Measurements from ENCODE around the gene CRKL. TPM values are rescaled to one million over a fixed set of nuclear protein-coding genes. Genes with fewer than 3 reads are reported as not detected.

Gene CRKL
- total RNA-seq, 1 experiment from 2014 or later: 87.7 TPM

- H3K9ac ChIP-seq (ENCODE audit: low read length): no peak overlapping the region
- intact Hi-C loops (cut with micrococcal nuclease): no loop called here
- H3K36me3 ChIP-seq (ENCODE audit: control insufficient read depth in 1 of 2, insufficient read depth in 2 of 2, low read length in 2 of 2): peaks cover 3 to 11% of the 10 kb centered on the region in 2 experiments; a peak in 3 of 4 replicates
- peaks cover 10 to 15% of the 10 kb centered on the region in 2 experiments; a peak in 3 of 4 replicates for H3K4me1 ChIP-seq (ENCODE audit: control insufficient read depth in 1 of 2, insufficient read depth in 2 of 2, low read length in 2 of 2)
- no TSS peak for BruUV-seq (replicated peaks)
- peaks cover 25% of the 10 kb centered on the region for H3K79me2 ChIP-seq (ENCODE audit: insufficient read depth, low read length)
- CTCF ChIA-PET: no interaction called here
- POLR2A ChIA-PET: no interaction called here
- DNase-seq (ENCODE audit: low read depth, low spot score): no peak
- no peaks in the 10 kb centered on the region for H3K27me3 ChIP-seq (ENCODE audit: insufficient read depth, low read length)
- H2AFZ ChIP-seq (ENCODE audit: low read depth, low read length, poor library complexity, severe bottlenecking): no peak overlapping the region
- H3K4me2 ChIP-seq (ENCODE audit: low read length): no peak overlapping the region
- H3K9me2 ChIP-seq (ENCODE audit: insufficient read depth): no peaks in the 10 kb centered on the region
- RAD21 ChIA-PET (ENCODE audit: low non-redundant PET in 1 of 2, low total read pairs in 2 of 2, uncharacterized antibody in 2 of 2, unreplicated experiment in 2 of 2): no interaction called here
- TF ChIP-seq POLR2AphosphoS5 (IDR thresholded peaks at IDR 0.05; ENCODE audit: low read depth, low read length) (no peak; the same call in 1 of the 2 replicates), SP1 (IDR thresholded peaks at IDR 0.05; ENCODE audit: low read depth) (no peak), JUND (IDR thresholded peaks at IDR 0.05) (peak; percentile 30; the same call in 1 of the 2 replicates), SIN3A (IDR thresholded peaks at IDR 0.05; ENCODE audit: low read depth) (no peak), RAD21 (IDR thresholded peaks at IDR 0.05; ENCODE audit: low read depth) (no peak), ZBTB33 (IDR thresholded peaks at IDR 0.05; ENCODE audit: extremely low read depth, insufficient replicate concordance, low read length) (no peak)
- no peak for ATAC-seq
- H4K20me1 ChIP-seq (ENCODE audit: insufficient read depth): no peaks in the 10 kb centered on the region
- H3K4me3 ChIP-seq (replicated peaks in 1 of 2; ENCODE audit: low read depth in 1 of 2, low read length in 2 of 2): no peak overlapping the region
- no peaks in the 10 kb centered on the region for H3K9me3 ChIP-seq (ENCODE audit: control insufficient read depth in 1 of 2, insufficient read depth in 1 of 2, low read depth in 1 of 2, low read length in 2 of 2)
- H3K27ac ChIP-seq (ENCODE audit: low read depth, low read length): peak overlapping the region; percentile 40; the same call in 1 of the 2 replicates
Observed at GRCh38 chr22:20997536-20998257, 80.5 kb downstream of the CRKL start.

Data from HCT116 (cell line).